Smooth muscle cell (in vitro differentiated cells): Measurements from ENCODE around the gene PRKCI. TPM values are rescaled to one million over a fixed set of nuclear protein-coding genes. Genes with fewer than 3 reads are reported as not detected.

Experiments
- DNase-seq: peaks from one replicate; lab custom pipeline; 2025; ENCODE audit not compliant: unreplicated experiment; lab: John Stamatoyannopoulos, UW
- H2AFZ ChIP-seq: fragments of 200-600 bp; sonication (generic); 2 replicates; pipeline ENCODE4 v1.6.0; 2016; ENCODE audit warnings: antibody characterized with exemption, low read depth, mild to moderate bottlenecking
- H3F3A ChIP-seq: fragments of 200-600 bp; sonication (generic); 2 replicates; pipeline ENCODE4 v1.6.0; 2017; ENCODE audit warnings: antibody characterized with exemption, low read depth
- H3K27ac ChIP-seq: fragments of 200-600 bp; sonication (generic); 2 replicates; pipeline ENCODE4 v1.5.1; 2016; ENCODE audit warnings: low read depth, mild to moderate bottlenecking
- H3K27me3 ChIP-seq: fragments of 200-600 bp; sonication (generic); 2 replicates; pipeline ENCODE4 v1.6.1; 2016; ENCODE audit warnings: low read depth, mild to moderate bottlenecking
- H3K36me3 ChIP-seq: fragments of 200-600 bp; sonication (generic); 2 replicates; pipeline ENCODE4 v1.5.1; 2016; ENCODE audit warnings: low read depth
- H3K4me1 ChIP-seq: fragments of 200-600 bp; sonication (generic); 2 replicates; pipeline ENCODE4 v1.5.1; 2016; ENCODE audit warnings: low read depth
- H3K4me2 ChIP-seq: fragments of 200-600 bp; sonication (generic); 2 replicates; pipeline ENCODE4 v1.6.0; 2016; ENCODE audit warnings: mild to moderate bottlenecking
- H3K4me3 ChIP-seq: fragments of 200-600 bp; sonication (generic); 2 replicates; pipeline ENCODE4 v1.5.1; 2016; ENCODE audit warnings: mild to moderate bottlenecking
- H3K79me2 ChIP-seq: fragments of 200-600 bp; sonication (generic); 2 replicates; pipeline ENCODE4 v1.6.0; 2016; ENCODE audit warnings: low read depth, mild to moderate bottlenecking
- H3K9ac ChIP-seq: fragments of 200-600 bp; sonication (generic); 2 replicates; pipeline ENCODE4 v1.6.0; 2016; ENCODE audit warnings: low read depth
- H3K9me3 ChIP-seq: fragments of 200-600 bp; sonication (generic); replicated peaks from 2 replicates; pipeline ENCODE4 v1.5.1; 2016; ENCODE audit warnings: low read depth
- H4K20me1 ChIP-seq: fragments of 200-600 bp; sonication (generic); 2 replicates; pipeline ENCODE4 v1.6.0; 2016; ENCODE audit warnings: low read depth
- WGBS: methylation state at CpG from one replicate; pipeline ENCODE4 v1.1.7; 2016; ENCODE audit warnings: low lambda C conversion rate; 5-methylcytosine and 5-hydroxymethylcytosine counted together
- polyA plus RNA-seq: library from polyadenylated mRNA; unstranded; fragments of >200 nt; fragmentation: Nextera tagmentation; extraction: Ambion mirVana; gene quantifications from 2 replicates; pipeline ENCODE4 v1.2.1, GENCODE V29; 2016
- total RNA-seq: library from RNA; depleted of rRNA; stranded (reverse); fragments of >200 nt; gene quantifications from 2 replicates; pipeline ENCODE4 v1.2.3, GENCODE V29; 2014
- TF ChIP-seq, protein P1 (sequence below): fragments of 200-600 bp; sonication (generic); IDR thresholded peaks from 2 replicates; pipeline ENCODE4 v1.5.1; 2017; ENCODE audit warnings: borderline replicate concordance, mild to moderate bottlenecking, antibody characterized with exemption; ENCODE audit not compliant: insufficient read depth, poor library complexity, severe bottlenecking

The PRKCI gene
- total and polyA plus RNA-seq, 2 experiments from 2014 or later = 20.0 to 62.6 TPM

DNA sequence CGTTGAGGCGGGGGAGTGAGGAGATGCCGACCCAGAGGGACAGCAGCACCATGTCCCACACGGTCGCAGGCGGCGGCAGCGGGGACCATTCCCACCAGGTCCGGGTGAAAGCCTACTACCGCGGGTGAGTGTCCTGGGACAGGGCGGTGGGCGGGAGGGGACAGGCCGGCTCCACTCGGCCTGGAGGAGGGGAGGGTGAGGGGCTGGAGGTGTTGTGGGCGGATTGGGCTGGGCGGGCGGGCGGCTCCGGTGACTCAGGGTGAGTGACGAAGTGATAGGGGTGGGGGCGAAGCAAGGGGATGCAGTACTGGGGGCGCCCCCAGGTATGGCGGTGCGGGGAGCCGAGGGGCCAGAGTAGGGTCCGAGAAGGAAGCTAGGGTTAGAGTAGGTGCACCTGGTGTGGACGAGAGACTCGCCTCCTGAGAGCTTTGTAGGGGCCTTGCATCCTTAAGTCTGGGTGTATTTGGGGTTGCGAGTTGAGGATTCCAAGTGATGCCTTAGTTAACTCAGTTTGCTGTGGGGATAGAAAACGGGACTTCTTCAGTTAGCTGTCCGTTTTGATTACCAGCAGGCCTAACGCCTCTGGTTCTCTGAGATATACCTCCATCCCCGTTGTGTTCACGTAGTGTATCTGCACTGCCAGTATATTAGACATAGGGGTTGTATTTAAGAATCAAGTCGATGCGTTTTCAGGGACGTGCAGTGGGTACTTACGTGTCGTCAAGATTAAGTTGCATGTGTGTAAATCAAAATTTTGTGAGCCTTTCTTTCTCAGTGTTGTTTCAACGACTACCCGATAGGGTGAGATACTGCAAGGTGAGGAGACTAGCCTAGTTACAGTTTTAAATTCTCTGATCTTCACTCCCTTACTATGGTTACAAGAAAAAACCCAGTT, 670 bp downstream of the PRKCI start:
- Histone ChIP-seq H4K20me1 (peaks cover 49% of the 10 kb centered on the region), H3K36me3 (no peaks in the 10 kb centered on the region), H3K4me2 (peak overlapping the region; percentile 88), H3K4me3 (peak overlapping the region; percentile 94), H3K4me1 (peaks cover 28% of the 10 kb centered on the region), H3K9ac (peak overlapping the region; percentile 99), H3K27me3 (no peaks in the 10 kb centered on the region), H3K27ac (peak overlapping the region; percentile 98), H3F3A (no peaks in the 10 kb centered on the region), H2AFZ (peak overlapping the region; percentile 94), H3K79me2 (peaks cover 50% of the 10 kb centered on the region), H3K9me3 (no peaks in the 10 kb centered on the region)
- peak; percentile 55 for DNase-seq
- 1% methylated on average over 30 of the region's 42 CpGs for WGBS
- TF ChIP-seq, protein P1, sequence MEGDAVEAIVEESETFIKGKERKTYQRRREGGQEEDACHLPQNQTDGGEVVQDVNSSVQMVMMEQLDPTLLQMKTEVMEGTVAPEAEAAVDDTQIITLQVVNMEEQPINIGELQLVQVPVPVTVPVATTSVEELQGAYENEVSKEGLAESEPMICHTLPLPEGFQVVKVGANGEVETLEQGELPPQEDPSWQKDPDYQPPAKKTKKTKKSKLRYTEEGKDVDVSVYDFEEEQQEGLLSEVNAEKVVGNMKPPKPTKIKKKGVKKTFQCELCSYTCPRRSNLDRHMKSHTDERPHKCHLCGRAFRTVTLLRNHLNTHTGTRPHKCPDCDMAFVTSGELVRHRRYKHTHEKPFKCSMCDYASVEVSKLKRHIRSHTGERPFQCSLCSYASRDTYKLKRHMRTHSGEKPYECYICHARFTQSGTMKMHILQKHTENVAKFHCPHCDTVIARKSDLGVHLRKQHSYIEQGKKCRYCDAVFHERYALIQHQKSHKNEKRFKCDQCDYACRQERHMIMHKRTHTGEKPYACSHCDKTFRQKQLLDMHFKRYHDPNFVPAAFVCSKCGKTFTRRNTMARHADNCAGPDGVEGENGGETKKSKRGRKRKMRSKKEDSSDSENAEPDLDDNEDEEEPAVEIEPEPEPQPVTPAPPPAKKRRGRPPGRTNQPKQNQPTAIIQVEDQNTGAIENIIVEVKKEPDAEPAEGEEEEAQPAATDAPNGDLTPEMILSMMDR = no peak

DNA sequence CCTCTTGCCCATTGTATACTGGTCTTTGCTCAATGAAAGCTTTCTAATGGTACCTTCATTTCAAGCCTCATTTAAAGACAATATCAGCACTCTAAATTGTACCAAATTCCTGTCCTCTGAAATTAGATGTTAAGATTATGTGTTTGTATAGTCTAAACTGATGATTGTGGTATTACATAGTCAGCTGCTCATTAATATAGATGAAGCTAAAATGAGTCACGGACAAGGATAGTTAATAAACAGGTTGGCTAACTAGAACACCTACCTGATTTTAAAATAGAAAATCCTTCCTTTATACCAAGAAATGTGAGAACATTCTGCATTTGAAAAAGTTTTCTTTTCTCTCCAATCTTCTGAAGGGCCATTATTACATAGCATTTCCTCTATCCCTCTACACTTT, 2.9 kb downstream of the PRKCI start:
- Histone ChIP-seq H3K4me1 (peaks cover 28% of the 10 kb centered on the region), H3K4me2 (peak overlapping the region; percentile 88), H3F3A (no peaks in the 10 kb centered on the region), H3K36me3 (no peaks in the 10 kb centered on the region), H3K4me3 (no peak overlapping the region), H2AFZ (no peak overlapping the region), H3K79me2 (peaks cover 72% of the 10 kb centered on the region), H3K27me3 (no peaks in the 10 kb centered on the region), H3K9ac (no peak overlapping the region), H4K20me1 (peaks cover 71% of the 10 kb centered on the region), H3K27ac (peak overlapping the region; percentile 11), H3K9me3 (no peaks in the 10 kb centered on the region)
- WGBS = 56% methylated on average over 1 of the region's 1 CpG
- no peak for DNase-seq
- TF ChIP-seq, protein P1 = no peak

DNA sequence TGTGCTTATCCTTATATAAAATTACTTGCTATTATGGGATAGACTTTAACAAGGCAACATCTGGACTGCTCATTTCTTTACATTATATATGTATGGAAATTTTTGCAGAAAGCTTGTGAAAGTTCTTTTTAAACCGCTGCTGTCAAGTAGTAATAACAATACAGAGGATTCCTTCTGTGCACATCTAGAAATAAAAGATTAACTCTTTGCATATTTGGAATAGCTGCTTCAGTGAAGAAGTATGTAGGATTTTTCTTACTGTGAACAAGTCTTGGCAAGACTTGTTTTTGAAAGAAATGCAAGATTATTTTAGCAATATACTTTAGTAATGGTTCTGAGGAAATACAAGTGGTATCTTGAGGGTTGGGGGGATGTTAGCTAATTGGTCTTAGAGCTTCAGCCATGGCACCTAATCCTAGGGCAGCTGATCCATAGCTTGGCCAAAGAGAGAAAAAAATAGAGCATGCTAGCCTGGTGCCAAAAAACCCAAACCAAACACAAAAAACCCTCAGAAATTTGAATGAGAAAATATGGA, 4.3 kb downstream of the PRKCI start:
- H3K4me1 ChIP-seq = peaks cover 28% of the 10 kb centered on the region

More for the DNA sequence above, 4.3 kb downstream of the PRKCI start:
- TF ChIP-seq, protein P1 = no peak
- Histone ChIP-seq H3K4me2 (peak overlapping the region; percentile 62), H3K4me3 (no peak overlapping the region), H3K9ac (peak overlapping the region; percentile 26), H3K27ac (peak overlapping the region; percentile 54), H3K27me3 (no peaks in the 10 kb centered on the region), H3K79me2 (peaks cover 85% of the 10 kb centered on the region), H4K20me1 (peaks cover 76% of the 10 kb centered on the region), H3K9me3 (no peaks in the 10 kb centered on the region), H3F3A (no peaks in the 10 kb centered on the region), H3K36me3 (no peaks in the 10 kb centered on the region), H2AFZ (no peak overlapping the region)
- 69% methylated on average over 1 of the region's 1 CpG for WGBS
- no peak for DNase-seq
